Osteocyte (in vitro differentiated cells): Measurements from ENCODE around the gene TTLL11. TPM values are rescaled to one million over a fixed set of nuclear protein-coding genes. Genes with fewer than 3 reads are reported as not detected.

ENCODE experiments used
- DNase-seq: peaks from one replicate; pipeline ENCODE4 v3.0.0; 2021; ENCODE audit warnings: mixed read lengths; ENCODE audit not compliant: unreplicated experiment; ENCODE audit errors: extremely low spot score
- H3K27ac Mint-ChIP-seq: one replicate; pipeline ENCODE4 v1.8.0; 2021; ENCODE audit warnings: mild to moderate bottlenecking, mixed read lengths; ENCODE audit not compliant: unreplicated experiment
- H3K27me3 Mint-ChIP-seq: one replicate; pipeline ENCODE4 v1.8.0; 2021; ENCODE audit warnings: mixed read lengths; ENCODE audit not compliant: unreplicated experiment
- H3K36me3 Mint-ChIP-seq: one replicate; pipeline ENCODE4 v1.8.0; 2021; ENCODE audit warnings: mixed read lengths; ENCODE audit not compliant: unreplicated experiment
- H3K4me1 Mint-ChIP-seq: one replicate; pipeline ENCODE4 v1.8.0; 2021; ENCODE audit warnings: mixed read lengths; ENCODE audit not compliant: unreplicated experiment
- H3K4me3 Mint-ChIP-seq: one replicate; pipeline ENCODE4 v1.8.0; 2021; ENCODE audit warnings: mild to moderate bottlenecking, moderate library complexity, mixed read lengths; ENCODE audit not compliant: unreplicated experiment
- H3K9me3 Mint-ChIP-seq: one replicate; pipeline ENCODE4 v1.8.0; 2021; ENCODE audit warnings: mixed read lengths; ENCODE audit not compliant: unreplicated experiment
- CTCF ChIP-seq: fragments of 200-600 bp; sonication (generic); IDR thresholded peaks from 2 replicates; pipeline ENCODE4 v1.5.0; 2021; ENCODE audit warnings: antibody characterized with exemption, mild to moderate bottlenecking, moderate library complexity
- total RNA-seq: library from RNA; stranded (reverse); gene quantifications from 2 replicates; pipeline ENCODE4 v1.2.1, GENCODE V29; 2021

TTLL11 gene
- total RNA-seq, 1 donor from 2014 or later: 6.0 TPM

GRCh38 chr9:121822093-121823085 is 270.7 kb downstream of the TTLL11 start:
- no peak overlapping the region for H3K4me3 Mint-ChIP-seq

GRCh38 chr9:121821326-121821725 is 271.8 kb downstream of the TTLL11 start:
- no peaks in the 10 kb centered on the region for H3K9me3 Mint-ChIP-seq
- peaks cover 7% of the 10 kb centered on the region for H3K4me1 Mint-ChIP-seq
- no peak for TF ChIP-seq CTCF
- H3K27me3 Mint-ChIP-seq: peaks cover 4% of the 10 kb centered on the region
- H3K27ac Mint-ChIP-seq: no peak overlapping the region
- no peak overlapping the region for H3K4me3 Mint-ChIP-seq
- peak; percentile 62 for DNase-seq
- peaks cover 2% of the 10 kb centered on the region for H3K36me3 Mint-ChIP-seq

More at GRCh38 chr9:121822093-121823085, 270.7 kb downstream of the TTLL11 start:
- no peaks in the 10 kb centered on the region for H3K27me3 Mint-ChIP-seq
- TF ChIP-seq CTCF: no peak
- DNase-seq: peak; percentile 72
- no peaks in the 10 kb centered on the region for H3K9me3 Mint-ChIP-seq
- H3K36me3 Mint-ChIP-seq: peaks cover 2% of the 10 kb centered on the region
- H3K27ac Mint-ChIP-seq: no peak overlapping the region
- H3K4me1 Mint-ChIP-seq: peaks cover 7% of the 10 kb centered on the region

DNA sequence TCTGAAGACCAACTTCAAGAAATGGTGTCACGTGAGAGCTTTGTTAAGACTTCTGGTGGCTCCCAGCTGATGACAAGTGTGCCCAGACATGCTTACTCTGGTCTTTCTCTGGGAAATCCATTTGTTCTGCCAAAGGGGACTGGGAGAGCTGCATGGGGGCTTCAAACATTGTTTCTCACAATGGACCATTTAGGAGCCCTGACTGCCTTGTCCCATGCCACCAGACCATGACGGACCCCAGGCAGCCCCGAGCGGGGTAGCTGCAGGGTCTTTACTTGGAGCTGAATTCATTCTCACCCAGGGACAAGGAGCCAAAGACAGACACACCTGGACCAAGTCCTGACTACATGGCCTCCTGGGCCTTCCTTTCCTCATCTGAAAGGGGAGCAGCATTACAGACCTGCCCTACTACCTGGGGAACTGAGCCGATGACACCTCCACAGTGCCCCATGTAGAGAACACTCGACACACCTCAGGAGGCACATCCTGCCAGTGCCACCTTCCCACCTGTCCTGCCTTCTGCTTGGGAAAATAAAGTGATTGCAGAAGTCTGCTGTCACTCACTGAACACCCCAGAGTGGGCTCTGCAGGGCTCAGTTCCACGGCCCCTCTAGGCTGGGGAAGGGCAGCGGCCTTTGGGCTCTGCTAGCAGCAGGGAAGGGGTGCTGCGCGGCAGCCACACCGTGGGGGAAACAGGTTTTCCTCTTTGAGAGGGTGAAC is 272.7 kb downstream of the TTLL11 start:
- Mint-ChIP-seq H3K9me3 (no peaks in the 10 kb centered on the region), H3K27me3 (peaks cover 4% of the 10 kb centered on the region), H3K27ac (no peak overlapping the region), H3K4me3 (no peak overlapping the region), H3K4me1 (peaks cover 7% of the 10 kb centered on the region), H3K36me3 (peaks cover 2% of the 10 kb centered on the region)
- TF ChIP-seq CTCF: no peak
- DNase-seq: no peak

DNA sequence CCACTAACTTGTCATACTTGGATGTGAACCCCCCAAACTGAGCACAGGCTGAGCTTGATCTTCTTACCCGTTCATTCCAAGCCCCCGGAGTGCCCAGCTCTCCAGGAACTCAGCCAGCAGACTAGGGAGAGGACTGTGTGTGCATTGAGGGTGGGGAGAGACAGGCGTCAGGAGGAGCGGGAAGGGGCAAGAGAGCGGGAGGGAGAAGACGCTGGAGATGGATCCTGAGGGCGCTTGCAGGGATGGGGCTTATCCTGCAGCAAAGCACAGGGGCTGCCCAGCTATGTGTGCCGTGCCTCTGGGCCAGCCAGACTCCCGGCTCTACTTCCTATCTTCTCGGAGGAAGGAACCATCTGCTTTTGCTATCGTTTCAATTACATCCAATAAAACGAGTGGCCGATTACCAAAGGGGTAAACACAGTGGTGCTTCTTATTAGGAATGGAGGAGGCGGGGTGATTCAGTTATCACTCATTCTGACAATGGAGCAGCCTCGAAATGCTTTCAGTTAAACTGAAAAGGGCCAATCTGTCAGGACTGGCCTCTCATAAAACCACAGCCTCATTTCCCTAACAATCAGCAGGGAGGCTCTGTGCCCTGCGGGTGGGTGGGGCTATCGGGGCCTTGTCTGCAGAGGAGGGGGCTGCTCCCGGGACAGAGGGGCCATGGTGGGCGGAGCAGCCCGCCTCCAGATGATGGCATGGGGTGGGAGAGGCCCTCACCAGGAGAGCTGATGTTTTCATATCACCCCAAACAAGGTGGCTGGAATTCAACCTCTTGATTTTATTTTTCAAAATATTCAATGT is 273.5 kb downstream of the TTLL11 start:
- no peak for TF ChIP-seq CTCF
- H3K27ac Mint-ChIP-seq: no peak overlapping the region
- H3K4me3 Mint-ChIP-seq: no peak overlapping the region
- H3K27me3 Mint-ChIP-seq: peaks cover 4% of the 10 kb centered on the region
- H3K4me1 Mint-ChIP-seq: peaks cover 7% of the 10 kb centered on the region
- no peaks in the 10 kb centered on the region for H3K9me3 Mint-ChIP-seq
- no peak for DNase-seq
- peaks cover 2% of the 10 kb centered on the region for H3K36me3 Mint-ChIP-seq
